DND-41 (cell line): Measurements from ENCODE around the gene PINK1.

Experiments used
- ATAC-seq: fragments of 200-7000 bp; cut with Tn5 transposase; 3 replicates; pipeline ENCODE4 v1.9.1; 2021; ENCODE audit warnings: low read depth; ENCODE audit not compliant: insufficient read depth
- DNase-seq: peaks from one replicate; pipeline ENCODE4 v3.0.0-alpha.2; 2020
- H2AFZ ChIP-seq: 2 replicates; pipeline ENCODE4 v1.6.0; 2012; ENCODE audit warnings: low read depth, low read length
- H3K27ac ChIP-seq: 2 replicates; pipeline ENCODE4 v1.5.1; 2012; ENCODE audit warnings: low read length, inconsistent platforms
- H3K27me3 ChIP-seq: fragments of 200-600 bp; sonication (generic); 2 replicates; pipeline ENCODE4 v1.6.0; 2012; ENCODE audit warnings: low read length, mild to moderate bottlenecking, inconsistent platforms; ENCODE audit not compliant: insufficient read depth, poor library complexity
- H3K36me3 ChIP-seq: 2 replicates; pipeline ENCODE4 v1.5.1; 2012; ENCODE audit warnings: low read length, inconsistent platforms; ENCODE audit not compliant: insufficient read depth
- H3K4me1 ChIP-seq: 2 replicates; pipeline ENCODE4 v1.5.1; 2012; ENCODE audit warnings: mild to moderate bottlenecking, low read length; ENCODE audit not compliant: insufficient read depth
- H3K4me2 ChIP-seq: 2 replicates; pipeline ENCODE4 v1.6.0; 2012; ENCODE audit warnings: mild to moderate bottlenecking, moderate library complexity, low read length, inconsistent platforms; ENCODE audit not compliant: insufficient read depth
- H3K4me3 ChIP-seq, 2 experiments: fragments of 200-600 bp in 1 of 2; shearing (Covaris generic) in 1 of 2; 2 replicates each; pipeline ENCODE4 v1.5.1; 2012 to 2016; ENCODE audit warnings: inconsistent platforms in 2 of 2, low read length in 2 of 2, mild to moderate bottlenecking in 2 of 2, low read depth in 1 of 2, moderate library complexity in 1 of 2
- H3K79me2 ChIP-seq: 2 replicates; pipeline ENCODE4 v1.6.0; 2012; ENCODE audit warnings: low read length, inconsistent platforms; ENCODE audit not compliant: insufficient read depth
- H3K9ac ChIP-seq: 2 replicates; pipeline ENCODE4 v1.6.0; 2012; ENCODE audit warnings: low read depth, mild to moderate bottlenecking, inconsistent platforms, low read length, moderate library complexity
- H3K9me3 ChIP-seq: 2 replicates; pipeline ENCODE4 v1.5.1; 2012; ENCODE audit warnings: low read length, moderate library complexity, mild to moderate bottlenecking, inconsistent platforms; ENCODE audit not compliant: insufficient read depth, severe bottlenecking
- H4K20me1 ChIP-seq: 2 replicates; pipeline ENCODE4 v1.6.0; 2012; ENCODE audit warnings: low read length; ENCODE audit not compliant: insufficient read depth
- CTCF ChIP-seq: IDR thresholded peaks from 2 replicates; pipeline ENCODE4 v1.5.1; 2012; ENCODE audit warnings: borderline replicate concordance, low read length, moderate library complexity, mild to moderate bottlenecking; ENCODE audit not compliant: poor library complexity, severe bottlenecking; ENCODE audit errors: extremely low read depth
- EZH2 ChIP-seq: IDR thresholded peaks from 3 replicates; pipeline ENCODE4 v1.6.1; 2012; ENCODE audit warnings: borderline replicate concordance, low read depth, mild to moderate bottlenecking, moderate library complexity, low read length, inconsistent platforms; ENCODE audit not compliant: severe bottlenecking

Gene PINK1

GRCh38 chr1:20618550-20618949 lies 14.7 kb upstream of the PINK1 start:
- Histone ChIP-seq H3K4me1 (no peaks in the 10 kb centered on the region), H2AFZ (no peak overlapping the region), H3K36me3 (no peaks in the 10 kb centered on the region), H3K27me3 (no peaks in the 10 kb centered on the region), H3K9ac (no peak overlapping the region), H3K79me2 (no peaks in the 10 kb centered on the region), H3K27ac (no peak overlapping the region), H3K4me3 (no peak overlapping the region), H3K4me2 (no peak overlapping the region), H4K20me1 (no peaks in the 10 kb centered on the region), H3K9me3 (no peaks in the 10 kb centered on the region)
- DNase-seq (no peak), ATAC-seq (no peak)
- TF ChIP-seq EZH2 (no peak), CTCF (no peak)

GRCh38 chr1:20619999-20620398 lies 13.3 kb upstream of the PINK1 start:
- H3K4me2 ChIP-seq = no peak overlapping the region
- H3K4me3 ChIP-seq = no peak overlapping the region
- no peaks in the 10 kb centered on the region for H4K20me1 ChIP-seq
- H3K79me2 ChIP-seq = no peaks in the 10 kb centered on the region
- H3K36me3 ChIP-seq = no peaks in the 10 kb centered on the region
- H3K9me3 ChIP-seq = no peaks in the 10 kb centered on the region
- no peaks in the 10 kb centered on the region for H3K4me1 ChIP-seq
- H3K27ac ChIP-seq = no peak overlapping the region
- TF ChIP-seq CTCF = no peak
- no peak for TF ChIP-seq EZH2
- DNase-seq (no peak), ATAC-seq (no peak)
- H3K9ac ChIP-seq = no peak overlapping the region
- H3K27me3 ChIP-seq = no peaks in the 10 kb centered on the region
- no peak overlapping the region for H2AFZ ChIP-seq

GRCh38 chr1:20621012-20621411 lies 12.2 kb upstream of the PINK1 start:
- Histone ChIP-seq H3K4me1 (no peaks in the 10 kb centered on the region), H3K9me3 (no peaks in the 10 kb centered on the region), H3K9ac (no peak overlapping the region), H3K27ac (no peak overlapping the region), H4K20me1 (no peaks in the 10 kb centered on the region), H3K27me3 (no peaks in the 10 kb centered on the region), H3K4me3 (no peak overlapping the region), H3K4me2 (no peak overlapping the region), H3K36me3 (no peaks in the 10 kb centered on the region), H2AFZ (no peak overlapping the region), H3K79me2 (no peaks in the 10 kb centered on the region)
- ATAC-seq (no peak), DNase-seq (no peak)
- no peak for TF ChIP-seq EZH2
- no peak for TF ChIP-seq CTCF

- Histone ChIP-seq H3K4me3 (no peak overlapping the region), H3K79me2 (no peaks in the 10 kb centered on the region), H3K9ac (no peak overlapping the region), H2AFZ (no peak overlapping the region), H3K27ac (no peak overlapping the region), H3K4me1 (no peaks in the 10 kb centered on the region), H3K27me3 (no peaks in the 10 kb centered on the region), H3K36me3 (no peaks in the 10 kb centered on the region), H4K20me1 (no peaks in the 10 kb centered on the region), H3K9me3 (no peaks in the 10 kb centered on the region), H3K4me2 (no peak overlapping the region)
- ATAC-seq = no peak
- DNase-seq = no peak
- no peak for TF ChIP-seq EZH2
- no peak for TF ChIP-seq CTCF
These were observed 8.5 kb upstream of the PINK1 start for GRCh38 chr1:20624709-20625108.
